ENCODE results near the gene PIWIL1. TPM values are rescaled to one million over a fixed set of nuclear protein-coding genes. Genes with fewer than 3 reads are reported as not detected.

PIWIL1 gene
- total RNA-seq, 1 experiment from 2014 or later = not detected

DNA sequence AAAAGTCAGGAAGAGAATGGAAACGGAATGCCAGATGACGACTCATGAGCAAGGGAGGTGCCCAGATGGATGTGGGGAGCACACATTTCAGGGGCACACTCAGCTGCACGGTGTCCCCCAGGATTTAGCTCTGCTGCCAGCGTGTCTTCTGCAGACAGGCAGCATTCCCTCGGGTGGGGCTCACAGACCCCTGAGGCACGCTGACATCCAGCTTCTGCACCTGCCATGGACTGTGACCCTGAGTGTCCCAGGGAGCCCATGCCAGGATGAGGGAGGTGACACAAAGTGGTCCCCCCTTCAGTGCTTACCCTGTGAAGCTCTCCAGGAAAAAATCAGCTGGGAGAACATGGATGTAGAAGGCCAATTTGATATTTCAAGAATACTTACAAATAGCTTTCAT lies 84.2 kb downstream of the PIWIL1 start (continued):
- no peak for TF ChIP-seq YY1 (IDR thresholded peaks at IDR 0.05; ENCODE audit: extremely low read depth, insufficient replicate concordance, low read depth, low read length)
- no peak for TF ChIP-seq POLR2A (IDR thresholded peaks at IDR 0.05; ENCODE audit: borderline replicate concordance, extremely low read depth, insufficient read depth, insufficient read length)
- TF ChIP-seq, protein P1, sequence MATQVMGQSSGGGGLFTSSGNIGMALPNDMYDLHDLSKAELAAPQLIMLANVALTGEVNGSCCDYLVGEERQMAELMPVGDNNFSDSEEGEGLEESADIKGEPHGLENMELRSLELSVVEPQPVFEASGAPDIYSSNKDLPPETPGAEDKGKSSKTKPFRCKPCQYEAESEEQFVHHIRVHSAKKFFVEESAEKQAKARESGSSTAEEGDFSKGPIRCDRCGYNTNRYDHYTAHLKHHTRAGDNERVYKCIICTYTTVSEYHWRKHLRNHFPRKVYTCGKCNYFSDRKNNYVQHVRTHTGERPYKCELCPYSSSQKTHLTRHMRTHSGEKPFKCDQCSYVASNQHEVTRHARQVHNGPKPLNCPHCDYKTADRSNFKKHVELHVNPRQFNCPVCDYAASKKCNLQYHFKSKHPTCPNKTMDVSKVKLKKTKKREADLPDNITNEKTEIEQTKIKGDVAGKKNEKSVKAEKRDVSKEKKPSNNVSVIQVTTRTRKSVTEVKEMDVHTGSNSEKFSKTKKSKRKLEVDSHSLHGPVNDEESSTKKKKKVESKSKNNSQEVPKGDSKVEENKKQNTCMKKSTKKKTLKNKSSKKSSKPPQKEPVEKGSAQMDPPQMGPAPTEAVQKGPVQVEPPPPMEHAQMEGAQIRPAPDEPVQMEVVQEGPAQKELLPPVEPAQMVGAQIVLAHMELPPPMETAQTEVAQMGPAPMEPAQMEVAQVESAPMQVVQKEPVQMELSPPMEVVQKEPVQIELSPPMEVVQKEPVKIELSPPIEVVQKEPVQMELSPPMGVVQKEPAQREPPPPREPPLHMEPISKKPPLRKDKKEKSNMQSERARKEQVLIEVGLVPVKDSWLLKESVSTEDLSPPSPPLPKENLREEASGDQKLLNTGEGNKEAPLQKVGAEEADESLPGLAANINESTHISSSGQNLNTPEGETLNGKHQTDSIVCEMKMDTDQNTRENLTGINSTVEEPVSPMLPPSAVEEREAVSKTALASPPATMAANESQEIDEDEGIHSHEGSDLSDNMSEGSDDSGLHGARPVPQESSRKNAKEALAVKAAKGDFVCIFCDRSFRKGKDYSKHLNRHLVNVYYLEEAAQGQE (IDR thresholded peaks at IDR 0.05; ENCODE audit: low read depth) = no peak
- TF ChIP-seq EGR1 (IDR thresholded peaks at IDR 0.05; ENCODE audit: low read depth) = no peak
- TF ChIP-seq JUND (IDR thresholded peaks at IDR 0.05) = no peak

Other genes starting within 250 kb of the PIWIL1 start
- gene FZD10, start 175.4 kb upstream of the PIWIL1 start, total RNA-seq (2021; ENCODE audit: unreplicated experiment) = not detected